Naive thymus-derived CD4-positive, alpha-beta T cell (primary cell): ENCODE results near the gene MEI1. TPM values are rescaled to one million over a fixed set of nuclear protein-coding genes. Genes with fewer than 3 reads are reported as not detected.
"Not testable (repeated sequence)": the region's sequence is repeated elsewhere in the genome, so short reads cannot be mapped to it uniquely, and the experiment has no call there.

Source experiments
- ATAC-seq: fragments of 150-1000 bp; cut with Tn5 transposase; 2 replicates; pipeline ENCODE4 v1.10.0; 2021; ENCODE audit warnings: mild to moderate bottlenecking, moderate library complexity
- CTCF ChIA-PET: fragments of 350-600 bp; sonication (Branson Sonifier 250); formaldehyde crosslinking; loops from one replicate; lab custom pipeline; 2021; ENCODE audit warnings: antibody characterized with exemption; lab: Charles Lee
- POLR2A ChIA-PET: fragments of 350-600 bp; sonication (Branson Sonifier 250); formaldehyde crosslinking; loops from one replicate; lab custom pipeline; 2021; ENCODE audit warnings: antibody characterized with exemption, inconsistent platforms; lab: Charles Lee
- DNase-seq, 9 donors: peaks; one replicate each; pipeline versions ENCODE4 v3.0.0 to v3.0.0-alpha.2; 2020 to 2022; ENCODE audit warnings: mixed read lengths in 1 of 9
- H3K27ac ChIP-seq: one replicate; pipeline ENCODE4 v1.7.0; 2013; ENCODE audit warnings: mild to moderate bottlenecking, low read depth, low read length, moderate library complexity
- H3K27me3 ChIP-seq, 2 donors: one replicate each; pipeline ENCODE4 v1.7.0; 2013; ENCODE audit warnings: low read length in 2 of 2, mild to moderate bottlenecking in 2 of 2, moderate library complexity in 2 of 2; ENCODE audit not compliant: control insufficient read depth in 2 of 2, insufficient read depth in 2 of 2
- H3K36me3 ChIP-seq, 3 experiments: 1 replicate in 2 of 3; 2 replicates in 1 of 3; pipeline ENCODE4 v1.7.0; 2013; ENCODE audit warnings: low read length in 3 of 3, mild to moderate bottlenecking in 3 of 3, moderate library complexity in 1 of 3; ENCODE audit not compliant: insufficient read depth in 3 of 3, control insufficient read depth in 2 of 3
- H3K4me1 ChIP-seq, 2 donors: one replicate each; pipeline ENCODE4 v1.7.0; 2013; ENCODE audit warnings: low read length in 2 of 2, mild to moderate bottlenecking in 2 of 2, moderate library complexity in 1 of 2; ENCODE audit not compliant: control insufficient read depth in 2 of 2, insufficient read depth in 2 of 2
- H3K4me3 ChIP-seq: 2 replicates; pipeline ENCODE4 v1.7.0; 2013; ENCODE audit warnings: mild to moderate bottlenecking, low read length
- H3K9me3 ChIP-seq, 3 experiments: 1 replicate in 2 of 3; 2 replicates in 1 of 3; pipeline ENCODE4 v1.7.0; 2013; ENCODE audit warnings: low read length in 3 of 3; ENCODE audit not compliant: control insufficient read depth in 2 of 3
- H3K27ac Mint-ChIP-seq, 9 donors: one replicate each; pipeline ENCODE4 v1.8.0; 2020 to 2022; ENCODE audit warnings: mixed read lengths in 9 of 9, mild to moderate bottlenecking in 8 of 9, moderate library complexity in 5 of 9, inconsistent platforms in 2 of 9
- H3K27me3 Mint-ChIP-seq, 5 donors: one replicate each; pipeline ENCODE4 v1.8.0; 2021 to 2022; ENCODE audit warnings: mixed read lengths in 5 of 5, mild to moderate bottlenecking in 1 of 5
- H3K36me3 Mint-ChIP-seq, 5 donors: one replicate each; pipeline ENCODE4 v1.8.0; 2020 to 2022; ENCODE audit warnings: mixed read lengths in 5 of 5, mild to moderate bottlenecking in 3 of 5, inconsistent platforms in 1 of 5
- H3K4me1 Mint-ChIP-seq, 7 donors: one replicate each; pipeline ENCODE4 v1.8.0; 2020 to 2022; ENCODE audit warnings: mixed read lengths in 7 of 7, mild to moderate bottlenecking in 3 of 7, inconsistent platforms in 1 of 7
- H3K4me3 Mint-ChIP-seq, 10 donors: one replicate each; pipeline ENCODE4 v1.8.0; 2020 to 2022; ENCODE audit warnings: mild to moderate bottlenecking in 10 of 10, mixed read lengths in 10 of 10, moderate library complexity in 6 of 10, inconsistent platforms in 2 of 10
- H3K9me3 Mint-ChIP-seq, 11 donors: one replicate each; pipeline ENCODE4 v1.8.0; 2020 to 2022; ENCODE audit warnings: mixed read lengths in 11 of 11, mild to moderate bottlenecking in 4 of 11, inconsistent platforms in 1 of 11, moderate library complexity in 1 of 11
- intact Hi-C, 2 donors: fragments of 100-400 bp; cut with micrococcal nuclease; formaldehyde crosslinking; loops; one replicate each; pipeline ENCODE4 v1.15.1; 2023
- polyA plus RNA-seq, 2 donors: library from polyadenylated mRNA; unstranded; fragments of 300-500 nt; fragmentation: Illumina TruSeq; gene quantifications; one replicate each; pipeline ENCODE4 v1.2.3, GENCODE V29; 2021
- total RNA-seq, 6 experiments: library from RNA in 5 of 6; stranded (reverse) in 5 of 6; gene quantifications; 1 replicate in 5 of 6; 2 replicates in 1 of 6; pipeline ENCODE4 v1.2.3 and lab custom pipeline; 2021 to 2026

The MEI1 gene
- total and polyA plus RNA-seq, 7 experiments from 2014 or later, result 40.4 to 112 (median 64.7) TPM

- ChIA-PET CTCF (interaction anchor here (1.0 kb wide), 1 partner anchor 276 kb away, joined by 3 read pairs; no protein-coding TSS in a partner anchor), POLR2A (interaction anchor here (1.0 to 1.5 kb wide), 2 partner anchors 10 to 43 kb away, joined by 3 to 4 read pairs; partner anchors contain the start of genes DESI1 and XRCC6)
- Mint-ChIP-seq H3K9me3 (no peaks in the 10 kb centered on the region), H3K27ac (peak overlapping the region in 4 of 9 donors; percentile 7 to 72 (median 42)), H3K27me3 (no peaks in the 10 kb centered on the region), H3K4me3 (no peak overlapping the region), H3K4me1 (peaks cover 6 to 21% (median 10%) of the 10 kb centered on the region in 7 donors), H3K36me3 (peaks cover 15 to 40% (median 22%) of the 10 kb centered on the region in 5 donors)
- H3K27me3 ChIP-seq, result no peaks in the 10 kb centered on the region
- H3K27ac ChIP-seq, result no peak overlapping the region
- intact Hi-C loops, result no loop called here
- ATAC-seq (no peak), DNase-seq (no peak)
- H3K4me1 ChIP-seq, result peaks cover 7% of the 10 kb centered on the region in 2 donors
- peaks cover 10 to 59% (median 23%) of the 10 kb centered on the region in 3 experiments for H3K36me3 ChIP-seq
- H3K9me3 ChIP-seq, result no peaks in the 10 kb centered on the region
- H3K4me3 ChIP-seq, result no peak overlapping the region
Observed at GRCh38 chr22:41664490-41664889, 34.8 kb upstream of the MEI1 start.

- H3K36me3 ChIP-seq, result peaks cover 10 to 55% (median 21%) of the 10 kb centered on the region in 3 experiments
- Mint-ChIP-seq H3K36me3 (peaks cover 15 to 39% (median 21%) of the 10 kb centered on the region in 5 donors), H3K27me3 (no peaks in the 10 kb centered on the region), H3K4me3 (no peak overlapping the region), H3K4me1 (peaks cover 6 to 21% (median 10%) of the 10 kb centered on the region in 7 donors), H3K9me3 (no peaks in the 10 kb centered on the region), H3K27ac (peak overlapping the region in 6 of 9 donors; percentile 7 to 72 (median 40))
- peaks cover 7% of the 10 kb centered on the region in 2 donors for H3K4me1 ChIP-seq
- DNase-seq, result no peak
- ChIA-PET POLR2A (interaction anchor here (0.6 to 1.7 kb wide), 4 partner anchors 11 to 168 kb away, joined by 3 to 4 read pairs (median 4); partner anchors contain the start of genes DESI1, SREBF2 and XRCC6), CTCF (interaction anchor here (0.8 to 2.7 kb wide), 3 partner anchors 32 to 282 kb away, joined by 3 to 13 read pairs (median 3); partner anchors contain the start of gene CENPM)
- no peak overlapping the region for H3K4me3 ChIP-seq
- H3K27ac ChIP-seq, result no peak overlapping the region
- ATAC-seq, result no peak
- H3K27me3 ChIP-seq, result no peaks in the 10 kb centered on the region
- no peaks in the 10 kb centered on the region for H3K9me3 ChIP-seq
- intact Hi-C loops, result loop anchor here in 1 of 2 donors (5.0 kb wide), 1 partner anchor 468 kb away; no protein-coding TSS in a partner anchor
Observed at GRCh38 chr22:41664951-41665350, 34.4 kb upstream of the MEI1 start.

GRCh38 chr22:41668971-41669911, 30.1 kb upstream of the MEI1 start:
- Mint-ChIP-seq H3K4me3 (peak overlapping the region in 1 of 10 donors; percentile 13), H3K27ac (peak overlapping the region in 8 of 9 donors; percentile 9 to 78 (median 51))
- CTCF ChIA-PET, result interaction anchor here (0.6 to 0.8 kb wide), 2 partner anchors 19 to 272 kb away, joined by 3 read pairs; no protein-coding TSS in a partner anchor

GRCh38 chr22:41672096-41672495, 27.2 kb upstream of the MEI1 start:
- POLR2A ChIA-PET, H3K27me3 ChIP-seq, H3K4me3 Mint-ChIP-seq, ATAC-seq, H3K27me3 Mint-ChIP-seq, H3K4me3 ChIP-seq, H3K27ac ChIP-seq, intact Hi-C loops, H3K9me3 ChIP-seq, DNase-seq, H3K4me1 ChIP-seq, H3K9me3 Mint-ChIP-seq: not testable (repeated sequence)
- peaks cover 0 to 34% (median 17%) of the 10 kb centered on the region in 7 donors for H3K4me1 Mint-ChIP-seq
- H3K36me3 Mint-ChIP-seq, result peaks cover 7 to 19% (median 15%) of the 10 kb centered on the region in 5 donors
- peaks cover 0 to 31% (median 4%) of the 10 kb centered on the region in 3 experiments for H3K36me3 ChIP-seq
- H3K27ac Mint-ChIP-seq, result peak overlapping the region in 1 of 9 donors; percentile 12
- CTCF ChIA-PET, result interaction anchor here (0.8 kb wide), 1 partner anchor 25 kb away, joined by 3 read pairs; no protein-coding TSS in a partner anchor

More at GRCh38 chr22:41668971-41669911, 30.1 kb upstream of the MEI1 start:
- Mint-ChIP-seq H3K36me3 (peaks cover 0 to 18% (median 3%) of the 10 kb centered on the region in 5 donors), H3K4me1 (peaks cover 0 to 29% (median 13%) of the 10 kb centered on the region in 7 donors), H3K9me3 (no peaks in the 10 kb centered on the region), H3K27me3 (no peaks in the 10 kb centered on the region)
- intact Hi-C loops, result loop anchor here in 1 of 2 donors (5.0 kb wide), 1 partner anchor 472 kb away; no protein-coding TSS in a partner anchor
- Histone ChIP-seq H3K27ac (no peak overlapping the region), H3K4me3 (no peak overlapping the region), H3K27me3 (no peaks in the 10 kb centered on the region), H3K36me3 (peaks cover 0 to 27% (median 0%) of the 10 kb centered on the region in 3 experiments), H3K9me3 (no peaks in the 10 kb centered on the region), H3K4me1 (peaks cover 7% of the 10 kb centered on the region in 2 donors)
- POLR2A ChIA-PET, result interaction anchor here (1.3 kb wide), 1 partner anchor 10 kb away, joined by 3 read pairs; no protein-coding TSS in a partner anchor
- ATAC-seq (no peak), DNase-seq (no peak)

GRCh38 chr22:41672780-41673509, 26.4 kb upstream of the MEI1 start:
- peak overlapping the region in 2 of 9 donors; percentile 25 to 33 for H3K27ac Mint-ChIP-seq

More at GRCh38 chr22:41672780-41673509, 26.4 kb upstream of the MEI1 start:
- Mint-ChIP-seq H3K9me3 (no peaks in the 10 kb centered on the region), H3K4me1 (peaks cover 6 to 33% (median 19%) of the 10 kb centered on the region in 7 donors), H3K27me3 (no peaks in the 10 kb centered on the region), H3K36me3 (peaks cover 12 to 23% (median 19%) of the 10 kb centered on the region in 5 donors), H3K4me3 (no peak overlapping the region)
- ChIA-PET CTCF (interaction anchor here (0.8 to 1.9 kb wide), 2 partner anchors 16 to 24 kb away, joined by 3 to 5 read pairs; no protein-coding TSS in a partner anchor), POLR2A (interaction anchor here (0.6 to 2.0 kb wide), 2 partner anchors 16 to 384 kb away, joined by 4 to 5 read pairs; partner anchors contain the start of gene SNU13)
- Histone ChIP-seq H3K4me3 (no peak overlapping the region), H3K9me3 (no peaks in the 10 kb centered on the region), H3K27ac (no peak overlapping the region), H3K27me3 (no peaks in the 10 kb centered on the region), H3K36me3 (peaks cover 0 to 36% (median 4%) of the 10 kb centered on the region in 3 experiments), H3K4me1 (no peaks in the 10 kb centered on the region)
- peak; percentile 41 for ATAC-seq
- intact Hi-C loops, result no loop called here
- no peak for DNase-seq
